HCT116 (cell line): ENCODE data around the gene SNTG2. TPM values are rescaled to one million over a fixed set of nuclear protein-coding genes. Genes with fewer than 3 reads are reported as not detected.

Experiments
- ATAC-seq: fragments of 200-7000 bp; cut with Tn5 transposase; 2 replicates; pipeline ENCODE4 v1.9.1; 2020; ENCODE audit warnings: mild to moderate bottlenecking, moderate library complexity
- BruUV-seq: library from RNA; stranded (reverse); fragments of 400-500 nt; replicated peaks from 2 replicates; lab custom pipeline; 2021; lab: Mats Ljungman, UMichigan
- CTCF ChIA-PET: fragments of 300-600 bp; sonication (Branson Sonifier 250); formaldehyde crosslinking; loops from one replicate; lab custom pipeline; 2021; ENCODE audit warnings: antibody characterized with exemption; lab: Charles Lee
- POLR2A ChIA-PET: fragments of 300-600, 350-600 bp; sonication (Branson Sonifier 250); formaldehyde crosslinking; loops from one replicate; lab custom pipeline; 2021; ENCODE audit warnings: antibody characterized with exemption; lab: Charles Lee
- RAD21 ChIA-PET, 2 experiments: fragments of 300-600 bp; sonication (Branson Sonifier 250); formaldehyde crosslinking; loops; one replicate each; lab custom pipeline; 2023; ENCODE audit warnings: low total read pairs in 2 of 2; ENCODE audit not compliant: uncharacterized antibody in 2 of 2, unreplicated experiment in 2 of 2, low non-redundant PET in 1 of 2; lab: Charles Lee
- DNase-seq: peaks from one replicate; pipeline ENCODE4 v3.0.0-alpha.2; 2010; ENCODE audit warnings: low read depth, low spot score
- H2AFZ ChIP-seq: fragments of 200-600 bp; shearing (Covaris generic), sonication (generic); 2 replicates; pipeline ENCODE4 v1.6.1; 2017; ENCODE audit warnings: low read depth, mixed run types, mixed read lengths, antibody characterized with exemption, low read length; ENCODE audit not compliant: poor library complexity, severe bottlenecking
- H3K27ac ChIP-seq: 2 replicates; pipeline ENCODE4 v1.5.1; 2012; ENCODE audit warnings: low read depth, low read length
- H3K27me3 ChIP-seq: fragments of 200-600 bp; sonication (generic); 2 replicates; pipeline ENCODE4 v1.6.1; 2016; ENCODE audit warnings: mixed run types, low read length, mixed read lengths; ENCODE audit not compliant: insufficient read depth
- H3K36me3 ChIP-seq, 2 experiments: fragments of 200-500 bp in 1 of 2; fragments of 200-600 bp in 1 of 2; sonication (Bioruptor generic) in 1 of 2; sonication (generic) in 1 of 2; 2 replicates each; pipeline versions ENCODE4 v1.5.1 to v1.6.1; 2014 to 2016; ENCODE audit warnings: low read length in 2 of 2, inconsistent platforms in 1 of 2, mixed read lengths in 1 of 2, mixed run types in 1 of 2; ENCODE audit not compliant: insufficient read depth in 2 of 2, control insufficient read depth in 1 of 2
- H3K4me1 ChIP-seq, 2 experiments: fragments of 200-600 bp in 1 of 2; sonication (generic) in 1 of 2; 2 replicates each; pipeline versions ENCODE4 v1.5.1 to v1.6.1; 2012 to 2017; ENCODE audit warnings: low read length in 2 of 2, inconsistent platforms in 1 of 2, mild to moderate bottlenecking in 1 of 2, mixed read lengths in 1 of 2, mixed run types in 1 of 2, moderate library complexity in 1 of 2; ENCODE audit not compliant: insufficient read depth in 2 of 2, control insufficient read depth in 1 of 2
- H3K4me2 ChIP-seq: fragments of 200-600 bp; sonication (generic); 2 replicates; pipeline ENCODE4 v1.6.1; 2017; ENCODE audit warnings: mixed run types, low read length, mixed read lengths
- H3K4me3 ChIP-seq, 2 experiments: fragments of 200-600 bp in 1 of 2; sonication (generic) in 1 of 2; replicated peaks in 1 of 2; 2 replicates each; pipeline ENCODE4 v1.5.1; 2011 to 2016; ENCODE audit warnings: low read length in 2 of 2, control low read depth in 1 of 2, low read depth in 1 of 2, mild to moderate bottlenecking in 1 of 2, mixed read lengths in 1 of 2, mixed run types in 1 of 2
- H3K79me2 ChIP-seq: fragments of 200-600 bp; sonication (generic); 2 replicates; pipeline ENCODE4 v1.6.1; 2017; ENCODE audit warnings: mild to moderate bottlenecking, mixed run types, low read length, moderate library complexity, mixed read lengths; ENCODE audit not compliant: insufficient read depth
- H3K9ac ChIP-seq: fragments of 200-600 bp; sonication (generic); 2 replicates; pipeline ENCODE4 v1.6.1; 2016; ENCODE audit warnings: low read length, mixed read lengths
- H3K9me2 ChIP-seq: fragments of 200-600 bp; sonication (generic), shearing (Covaris generic); 2 replicates; pipeline ENCODE4 v1.6.1; 2017; ENCODE audit warnings: mixed run types, mild to moderate bottlenecking, moderate library complexity; ENCODE audit not compliant: insufficient read depth
- H3K9me3 ChIP-seq, 2 experiments: fragments of 200-500 bp in 1 of 2; fragments of 200-600 bp in 1 of 2; sonication (Bioruptor generic) in 1 of 2; sonication (generic) in 1 of 2; 2 replicates each; pipeline ENCODE4 v1.6.1; 2014 to 2017; ENCODE audit warnings: low read length in 2 of 2, mixed read lengths in 2 of 2, inconsistent platforms in 1 of 2, low read depth in 1 of 2, mild to moderate bottlenecking in 1 of 2, mixed run types in 1 of 2, moderate library complexity in 1 of 2; ENCODE audit not compliant: control insufficient read depth in 1 of 2, insufficient read depth in 1 of 2
- H4K20me1 ChIP-seq: fragments of 200-600 bp; sonication (generic), shearing (Covaris generic); 2 replicates; pipeline ENCODE4 v1.6.1; 2017; ENCODE audit warnings: mixed run types, mild to moderate bottlenecking, moderate library complexity; ENCODE audit not compliant: insufficient read depth
- CBX3 ChIP-seq: IDR thresholded peaks from 2 replicates; pipeline ENCODE4 v1.6.1; 2012; ENCODE audit warnings: low read depth
- CEBPB ChIP-seq: IDR thresholded peaks from 2 replicates; pipeline ENCODE4 v1.6.1; 2012; ENCODE audit warnings: low read depth
- EGR1 ChIP-seq: IDR thresholded peaks from 2 replicates; pipeline ENCODE4 v1.6.1; 2012; ENCODE audit warnings: low read depth
- ELF1 ChIP-seq: IDR thresholded peaks from 2 replicates; pipeline ENCODE4 v1.6.1; 2012; ENCODE audit warnings: low read depth, borderline replicate concordance
- EZH2phosphoT487 ChIP-seq: fragments of 200-600 bp; IDR thresholded peaks from 2 replicates; pipeline ENCODE4 v1.6.1; 2018; ENCODE audit warnings: antibody characterized with exemption, borderline replicate concordance
- FOSL1 ChIP-seq: IDR thresholded peaks from 2 replicates; pipeline ENCODE4 v1.6.1; 2012; ENCODE audit warnings: low read depth
- JUND ChIP-seq: IDR thresholded peaks from 2 replicates; pipeline ENCODE4 v1.6.1; 2012
- POLR2AphosphoS5 ChIP-seq: IDR thresholded peaks from 2 replicates; pipeline ENCODE4 v1.6.1; 2011; ENCODE audit warnings: mild to moderate bottlenecking, low read depth, low read length, moderate library complexity
- RAD21 ChIP-seq: IDR thresholded peaks from 2 replicates; pipeline ENCODE4 v1.6.1; 2012; ENCODE audit warnings: low read depth, mild to moderate bottlenecking
- SIN3A ChIP-seq: IDR thresholded peaks from 2 replicates; pipeline ENCODE4 v1.6.1; 2012; ENCODE audit warnings: low read depth
- SP1 ChIP-seq: IDR thresholded peaks from 2 replicates; pipeline ENCODE4 v1.6.1; 2012; ENCODE audit warnings: low read depth
- SRF ChIP-seq: IDR thresholded peaks from 2 replicates; pipeline ENCODE4 v1.6.1; 2012; ENCODE audit warnings: low read depth
- TCF7L2 ChIP-seq: IDR thresholded peaks from 2 replicates; pipeline ENCODE4 v1.7.0; 2011; ENCODE audit warnings: borderline replicate concordance, inconsistent platforms; ENCODE audit not compliant: insufficient read depth, insufficient read length; ENCODE audit errors: extremely low read depth
- YY1 ChIP-seq: IDR thresholded peaks from 2 replicates; pipeline ENCODE4 v1.6.1; 2011; ENCODE audit warnings: low read length, low read depth, moderate library complexity, mild to moderate bottlenecking; ENCODE audit not compliant: insufficient replicate concordance; ENCODE audit errors: extremely low read depth
- ZFX ChIP-seq: fragments of 450-650 bp; IDR thresholded peaks from 2 replicates; pipeline ENCODE4 v1.6.1; 2017
- ZNF274 ChIP-seq: fragments of 200-500 bp; sonication (Bioruptor generic); IDR thresholded peaks from 2 replicates; pipeline ENCODE4 v1.6.1; 2014; ENCODE audit warnings: mild to moderate bottlenecking, low read depth, low read length, inconsistent platforms
- intact Hi-C: fragments of 100-400 bp; cut with micrococcal nuclease; formaldehyde crosslinking; loops from 2 replicates; pipeline ENCODE4 v1.10.0; 2022
- total RNA-seq: library from RNA; stranded (reverse); gene quantifications from one replicate; pipeline ENCODE4 v1.2.1, GENCODE V29; 2021; ENCODE audit not compliant: unreplicated experiment
- TF ChIP-seq, protein P1 (sequence below): IDR thresholded peaks from 2 replicates; pipeline ENCODE4 v1.6.1; 2012
- TF ChIP-seq, protein P2 (sequence below): IDR thresholded peaks from 2 replicates; pipeline ENCODE4 v1.6.1; 2012; ENCODE audit warnings: low read depth
- TF ChIP-seq, protein P3 (sequence below): IDR thresholded peaks from 2 replicates; pipeline ENCODE4 v1.6.1; 2012

Gene SNTG2
- total RNA-seq, 1 experiment from 2014 or later, result not detected

DNA sequence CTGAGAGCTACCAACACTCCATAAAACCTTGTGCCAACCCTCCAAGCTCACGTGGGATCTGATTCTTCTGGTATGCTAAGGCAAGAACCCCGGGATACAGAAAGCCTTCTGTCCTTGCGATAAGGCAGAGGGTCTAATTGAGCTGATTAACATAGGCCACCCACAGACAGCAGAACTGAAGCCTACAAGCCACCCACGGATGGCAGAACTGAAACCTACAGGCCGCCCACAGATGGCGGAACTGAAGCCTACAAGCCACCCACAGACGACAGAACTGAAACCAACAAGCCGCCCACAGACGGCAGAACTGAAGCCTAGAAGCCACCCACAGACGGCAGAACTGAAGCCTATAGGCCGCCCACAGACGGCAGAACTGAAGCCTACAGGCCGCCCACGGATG, 216.3 kb downstream of the SNTG2 start:
- no peaks in the 10 kb centered on the region for H3K36me3 ChIP-seq
- DNase-seq (no peak), ATAC-seq (no peak)
- H3K79me2 ChIP-seq, result no peaks in the 10 kb centered on the region
- no TSS peak for BruUV-seq
- H3K4me2 ChIP-seq, result no peak overlapping the region
- H2AFZ ChIP-seq, result no peak overlapping the region
- H3K27me3 ChIP-seq, result no peaks in the 10 kb centered on the region
- no peaks in the 10 kb centered on the region for H4K20me1 ChIP-seq
- H3K9me2 ChIP-seq, result no peaks in the 10 kb centered on the region
- intact Hi-C loops, result no loop called here
- TF ChIP-seq ZNF274 (no peak), ZFX (no peak), POLR2AphosphoS5 (no peak), CBX3 (no peak), ELF1 (no peak), SP1 (no peak), SRF (no peak), CEBPB (no peak), TCF7L2 (no peak), EGR1 (no peak), SIN3A (no peak), RAD21 (no peak), JUND (no peak), EZH2phosphoT487 (no peak), YY1 (no peak), FOSL1 (no peak)
- TF ChIP-seq, protein P1, sequence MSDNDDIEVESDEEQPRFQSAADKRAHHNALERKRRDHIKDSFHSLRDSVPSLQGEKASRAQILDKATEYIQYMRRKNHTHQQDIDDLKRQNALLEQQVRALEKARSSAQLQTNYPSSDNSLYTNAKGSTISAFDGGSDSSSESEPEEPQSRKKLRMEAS, result no peak
- TF ChIP-seq, protein P2, sequence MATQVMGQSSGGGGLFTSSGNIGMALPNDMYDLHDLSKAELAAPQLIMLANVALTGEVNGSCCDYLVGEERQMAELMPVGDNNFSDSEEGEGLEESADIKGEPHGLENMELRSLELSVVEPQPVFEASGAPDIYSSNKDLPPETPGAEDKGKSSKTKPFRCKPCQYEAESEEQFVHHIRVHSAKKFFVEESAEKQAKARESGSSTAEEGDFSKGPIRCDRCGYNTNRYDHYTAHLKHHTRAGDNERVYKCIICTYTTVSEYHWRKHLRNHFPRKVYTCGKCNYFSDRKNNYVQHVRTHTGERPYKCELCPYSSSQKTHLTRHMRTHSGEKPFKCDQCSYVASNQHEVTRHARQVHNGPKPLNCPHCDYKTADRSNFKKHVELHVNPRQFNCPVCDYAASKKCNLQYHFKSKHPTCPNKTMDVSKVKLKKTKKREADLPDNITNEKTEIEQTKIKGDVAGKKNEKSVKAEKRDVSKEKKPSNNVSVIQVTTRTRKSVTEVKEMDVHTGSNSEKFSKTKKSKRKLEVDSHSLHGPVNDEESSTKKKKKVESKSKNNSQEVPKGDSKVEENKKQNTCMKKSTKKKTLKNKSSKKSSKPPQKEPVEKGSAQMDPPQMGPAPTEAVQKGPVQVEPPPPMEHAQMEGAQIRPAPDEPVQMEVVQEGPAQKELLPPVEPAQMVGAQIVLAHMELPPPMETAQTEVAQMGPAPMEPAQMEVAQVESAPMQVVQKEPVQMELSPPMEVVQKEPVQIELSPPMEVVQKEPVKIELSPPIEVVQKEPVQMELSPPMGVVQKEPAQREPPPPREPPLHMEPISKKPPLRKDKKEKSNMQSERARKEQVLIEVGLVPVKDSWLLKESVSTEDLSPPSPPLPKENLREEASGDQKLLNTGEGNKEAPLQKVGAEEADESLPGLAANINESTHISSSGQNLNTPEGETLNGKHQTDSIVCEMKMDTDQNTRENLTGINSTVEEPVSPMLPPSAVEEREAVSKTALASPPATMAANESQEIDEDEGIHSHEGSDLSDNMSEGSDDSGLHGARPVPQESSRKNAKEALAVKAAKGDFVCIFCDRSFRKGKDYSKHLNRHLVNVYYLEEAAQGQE, result no peak
- TF ChIP-seq, protein P3, sequence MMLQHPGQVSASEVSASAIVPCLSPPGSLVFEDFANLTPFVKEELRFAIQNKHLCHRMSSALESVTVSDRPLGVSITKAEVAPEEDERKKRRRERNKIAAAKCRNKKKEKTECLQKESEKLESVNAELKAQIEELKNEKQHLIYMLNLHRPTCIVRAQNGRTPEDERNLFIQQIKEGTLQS, result no peak
- ChIA-PET POLR2A (no interaction called here), CTCF (no interaction called here), RAD21 (no interaction called here)
- peaks cover 0 to 10% of the 10 kb centered on the region in 2 experiments; a peak in 2 of 4 replicates for H3K4me1 ChIP-seq
- no peak overlapping the region for H3K27ac ChIP-seq
- no peak overlapping the region for H3K4me3 ChIP-seq
- no peaks in the 10 kb centered on the region for H3K9me3 ChIP-seq
- H3K9ac ChIP-seq, result no peak overlapping the region
